Measurements from ENCODE around the gene SNAPC1. TPM values are rescaled to one million over a fixed set of nuclear protein-coding genes. Genes with fewer than 3 reads are reported as not detected.

SNAPC1 gene
- total and polyA plus RNA-seq, 10 of the 15 experiments (the other 5 are each of a cell fraction or from before 2014, with no cell fraction given): 4.5 to 12.0 (median 7.4) TPM

- Histone ChIP-seq H3K27ac (ENCODE audit: control insufficient read depth, insufficient read depth) (peak overlapping the region; percentile 87), H3K27me3 (replicated peaks in 1 of 2; ENCODE audit: control insufficient read depth in 2 of 2, insufficient read depth in 2 of 2, low read length in 1 of 2) (no peaks in the 10 kb centered on the region), H3K9me3 (replicated peaks; ENCODE audit: control insufficient read depth, insufficient read depth, low read length) (no peaks in the 10 kb centered on the region), H3K9ac (ENCODE audit: control insufficient read depth, insufficient read depth, low read length) (peak overlapping the region; percentile 68), H3K4me2 (ENCODE audit: control insufficient read depth, insufficient read depth) (peak overlapping the region; percentile 93), H2AFZ (ENCODE audit: control insufficient read depth, low read depth, low read length) (peak overlapping the region; percentile 95), H3K4me1 (ENCODE audit: control insufficient read depth, insufficient read depth, low read length) (no peaks in the 10 kb centered on the region; the same call in 1 of the 2 replicates), H3K36me3 (ENCODE audit: control insufficient read depth in 2 of 2, insufficient read depth in 2 of 2, low read length in 1 of 2) (no peaks in the 10 kb centered on the region; a peak in 1 of 4 replicates), H3K79me2 (ENCODE audit: control insufficient read depth, insufficient read depth, low read length) (peaks cover 36% of the 10 kb centered on the region), H3K4me3 (peak overlapping the region; percentile 51), H4K20me1 (ENCODE audit: control insufficient read depth, insufficient read depth) (no peaks in the 10 kb centered on the region)
- in situ Hi-C loops (cut with MboI) (no loop called here), intact Hi-C loops (cut with micrococcal nuclease; ENCODE audit: unreplicated experiment) (loop anchor here (5.0 kb wide), 2 partner anchors 99 to 439 kb away; partner anchors contain the start of gene PRKCH)
- TF ChIP-seq MTA2 (IDR thresholded peaks at IDR 0.05; ENCODE audit: low read depth): 0 out of 2 replicates have a peak, but pooled peaks have one; percentile 7
- TF ChIP-seq BACH1 (IDR thresholded peaks at IDR 0.05; ENCODE audit: borderline replicate concordance): no peak
- TF ChIP-seq NKRF (conservative IDR thresholded peaks at IDR 0.05): 0 out of 2 replicates have a peak, but pooled peaks have one; percentile 6
- DNase-seq (ENCODE audit: low read depth, low spot score): no peak
- peak; percentile 16 for ATAC-seq
- no peak for FAIRE-seq
- ChIA-PET RAD21 (ENCODE audit: unreplicated experiment) (interaction anchor here (0.8 to 6.5 kb wide), 12 partner anchors 12 to 468 kb away, joined by 3 to 102 read pairs (median 3); partner anchors contain the start of gene HIF1A), CTCF (interaction anchor here (0.6 to 2.6 kb wide), 18 partner anchors 9 to 1705 kb away, joined by 3 to 17 read pairs (median 4); no protein-coding TSS in a partner anchor), SMC1A (ENCODE audit: uncharacterized antibody, unreplicated experiment) (interaction anchor here (0.6 to 6.8 kb wide), 19 partner anchors 10 to 291 kb away, joined by 3 to 122 read pairs (median 4); no protein-coding TSS in a partner anchor), POLR2A (interaction anchor here (0.5 to 9.8 kb wide), 9 partner anchors 12 to 422 kb away, joined by 3 to 130 read pairs (median 3); no protein-coding TSS in a partner anchor)
- 10% methylated on average over 5 of the region's 5 CpGs for WGBS (ENCODE audit: insufficient coverage, insufficient replicate concordance, low lambda C conversion rate, missing lambda C conversion rate)
- TSS peak; percentile 95 for BruUV-seq (replicated peaks)
Measured at GRCh38 chr14:61761557-61761956, 663 bp upstream of the SNAPC1 start.

Data from GM12878 (cell line).